Trophoblast cell (in vitro differentiated cells and primary cell): ENCODE measurements around the gene LY86.

ENCODE experiments used
- DNase-seq, 2 donors: peaks; one replicate each; pipeline ENCODE4 v3.0.0-alpha.2; 2016
- H2AFZ ChIP-seq: 2 replicates; pipeline ENCODE4 v1.6.1; 2013; ENCODE audit warnings: low read length, moderate library complexity, mild to moderate bottlenecking; ENCODE audit not compliant: insufficient read depth, poor library complexity
- H2AK5ac ChIP-seq: 2 replicates; pipeline ENCODE4 v1.6.1; 2013; ENCODE audit warnings: mild to moderate bottlenecking, low read length
- H2BK120ac ChIP-seq: 2 replicates; pipeline ENCODE4 v1.6.1; 2013; ENCODE audit warnings: low read length, mild to moderate bottlenecking, moderate library complexity; ENCODE audit not compliant: insufficient read depth, poor library complexity
- H2BK12ac ChIP-seq: 2 replicates; pipeline ENCODE4 v1.6.1; 2013; ENCODE audit warnings: mild to moderate bottlenecking, low read length, moderate library complexity
- H2BK5ac ChIP-seq: 2 replicates; pipeline ENCODE4 v1.6.1; 2013; ENCODE audit warnings: low read length, low read depth, moderate library complexity, mild to moderate bottlenecking; ENCODE audit not compliant: poor library complexity
- H3K14ac ChIP-seq: 2 replicates; pipeline ENCODE4 v1.6.1; 2013; ENCODE audit warnings: mild to moderate bottlenecking, low read length
- H3K18ac ChIP-seq: 2 replicates; pipeline ENCODE4 v1.6.1; 2013; ENCODE audit warnings: mild to moderate bottlenecking, low read length
- H3K23ac ChIP-seq: 2 replicates; pipeline ENCODE4 v1.6.1; 2013; ENCODE audit warnings: low read length
- H3K27ac ChIP-seq: 2 replicates; pipeline ENCODE4 v1.5.1; 2013; ENCODE audit warnings: low read depth, mild to moderate bottlenecking, inconsistent platforms, low read length, moderate library complexity
- H3K27me3 ChIP-seq: 2 replicates; pipeline ENCODE4 v1.6.1; 2013; ENCODE audit warnings: inconsistent platforms, mild to moderate bottlenecking, low read length, moderate library complexity; ENCODE audit not compliant: insufficient read depth
- H3K36me3 ChIP-seq, 2 experiments: 1 replicate in 1 of 2; 2 replicates in 1 of 2; pipeline ENCODE4 v1.6.1; 2013; ENCODE audit warnings: low read length in 2 of 2, mild to moderate bottlenecking in 2 of 2, moderate library complexity in 1 of 2; ENCODE audit not compliant: insufficient read depth in 2 of 2, control insufficient read depth in 1 of 2
- H3K4ac ChIP-seq: 2 replicates; pipeline ENCODE4 v1.6.1; 2013; ENCODE audit warnings: low read depth, mild to moderate bottlenecking, low read length, moderate library complexity
- H3K4me1 ChIP-seq, 2 experiments: 1 replicate in 1 of 2; 2 replicates in 1 of 2; pipeline ENCODE4 v1.6.1; 2013; ENCODE audit warnings: low read length in 2 of 2, mild to moderate bottlenecking in 2 of 2, moderate library complexity in 1 of 2; ENCODE audit not compliant: insufficient read depth in 2 of 2, control insufficient read depth in 1 of 2
- H3K4me2 ChIP-seq: 2 replicates; pipeline ENCODE4 v1.6.1; 2013; ENCODE audit warnings: inconsistent platforms, mild to moderate bottlenecking, low read length, moderate library complexity
- H3K4me3 ChIP-seq: 2 replicates; pipeline ENCODE4 v1.5.1; 2013; ENCODE audit warnings: mild to moderate bottlenecking, low read depth, low read length, inconsistent platforms
- H3K79me1 ChIP-seq: one replicate; pipeline ENCODE4 v1.6.1; 2013; ENCODE audit warnings: low read length
- H3K79me2 ChIP-seq: 2 replicates; pipeline ENCODE4 v1.6.1; 2013; ENCODE audit warnings: low read length, mild to moderate bottlenecking; ENCODE audit not compliant: control insufficient read depth, insufficient read depth, poor library complexity
- H3K9ac ChIP-seq: 2 replicates; pipeline ENCODE4 v1.6.1; 2013; ENCODE audit warnings: mild to moderate bottlenecking, low read length
- H3K9me3 ChIP-seq: 2 replicates; pipeline ENCODE4 v1.6.1; 2013; ENCODE audit warnings: low read depth, mild to moderate bottlenecking, control low read depth, inconsistent platforms, low read length; ENCODE audit not compliant: insufficient read depth
- H4K12ac ChIP-seq: 2 replicates; pipeline ENCODE4 v1.6.1; 2013; ENCODE audit warnings: low read depth, mild to moderate bottlenecking, low read length, moderate library complexity
- H4K8ac ChIP-seq: 2 replicates; pipeline ENCODE4 v1.6.1; 2013; ENCODE audit warnings: low read depth, mild to moderate bottlenecking, low read length, moderate library complexity
- H4K91ac ChIP-seq: one replicate; pipeline ENCODE4 v1.6.1; 2013; ENCODE audit warnings: low read depth, mild to moderate bottlenecking, low read length, moderate library complexity
- WGBS: extraction: QIAGEN DNeasy Blood & Tissue Kit; methylation state at CpG from one replicate; pipeline ENCODE4 v1.1.7; 2013; ENCODE audit warnings: missing lambda C conversion rate; ENCODE audit not compliant: insufficient read length, insufficient coverage; ENCODE audit errors: extremely low coverage; 5-methylcytosine and 5-hydroxymethylcytosine counted together

Gene LY86

DNA sequence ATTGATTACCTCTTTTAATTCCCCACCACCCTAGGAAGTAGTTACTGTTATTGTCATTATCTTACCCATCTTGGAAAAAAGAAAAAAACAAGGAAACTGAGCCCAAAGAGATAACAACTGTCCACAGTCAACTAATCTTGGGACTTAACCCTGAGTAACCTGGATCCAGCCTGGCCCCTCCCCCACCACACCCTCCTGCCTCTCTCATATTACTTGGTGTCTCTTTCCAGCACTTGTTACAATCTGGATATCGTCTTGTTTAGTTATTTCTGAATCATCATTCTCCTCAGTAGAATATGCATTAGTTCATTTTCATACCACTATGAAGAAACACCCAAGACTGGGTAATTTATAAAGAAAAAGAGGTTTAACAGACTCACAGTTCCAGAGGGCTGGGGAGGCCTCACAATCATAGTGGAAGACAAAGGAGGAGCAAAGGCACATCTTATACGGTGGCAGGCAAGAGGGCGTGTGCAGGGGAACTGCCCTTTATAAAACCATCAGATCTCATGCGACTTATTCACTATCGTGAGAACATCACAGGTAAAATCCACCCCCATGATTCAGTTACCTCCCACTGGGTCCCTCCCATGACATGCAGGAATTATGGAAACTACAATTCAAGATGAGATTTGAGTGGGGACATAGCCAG, 60.3 kb downstream of the LY86 start:
- H3K27me3 ChIP-seq = no peaks in the 10 kb centered on the region
- H3K4me1 ChIP-seq = no peaks in the 10 kb centered on the region
- no peak overlapping the region for H3K23ac ChIP-seq
- H4K91ac ChIP-seq = no peak overlapping the region
- no peak overlapping the region for H2BK12ac ChIP-seq
- no peak overlapping the region for H2AFZ ChIP-seq
- WGBS = no CpG with 5 or more reads among the region's 5 CpGs
- no peaks in the 10 kb centered on the region for H3K36me3 ChIP-seq
- no peak overlapping the region for H3K4me3 ChIP-seq
- no peak overlapping the region for H3K14ac ChIP-seq
- H3K27ac ChIP-seq = no peak overlapping the region
- no peak overlapping the region for H2BK5ac ChIP-seq
- H4K8ac ChIP-seq = no peak overlapping the region
- H3K9me3 ChIP-seq = no peaks in the 10 kb centered on the region
- DNase-seq = no peak
- H2AK5ac ChIP-seq = no peak overlapping the region
- no peak overlapping the region for H4K12ac ChIP-seq
- H3K4ac ChIP-seq = no peak overlapping the region
- H3K79me1 ChIP-seq = no peaks in the 10 kb centered on the region
- H3K18ac ChIP-seq = no peak overlapping the region
- no peaks in the 10 kb centered on the region for H3K79me2 ChIP-seq
- no peak overlapping the region for H3K9ac ChIP-seq
- H3K4me2 ChIP-seq = no peak overlapping the region
- H2BK120ac ChIP-seq = no peak overlapping the region

DNA sequence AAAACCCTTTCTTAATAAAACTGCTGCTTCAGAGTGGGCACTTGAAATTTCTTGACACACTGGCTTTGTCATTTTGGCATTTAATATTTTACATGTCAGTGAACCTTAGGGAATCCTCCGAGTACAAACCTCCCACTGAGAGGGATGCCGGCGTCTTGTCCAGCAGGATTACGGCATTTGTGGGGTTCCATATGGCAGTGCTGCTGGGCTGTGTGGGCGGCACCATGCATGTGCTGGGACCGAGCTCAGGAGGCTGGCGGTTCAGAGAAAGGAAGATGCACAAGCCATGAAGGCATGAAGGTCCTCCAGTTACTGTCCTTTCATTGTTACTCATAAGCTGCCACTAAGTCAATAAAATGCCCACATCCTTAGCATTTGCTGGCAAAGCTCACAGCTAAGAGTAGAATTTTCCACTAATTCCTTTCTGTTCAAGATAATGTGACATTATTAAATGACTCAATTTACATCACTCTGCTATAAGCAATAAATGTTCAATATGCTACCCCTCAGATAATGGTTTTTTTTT, 61.4 kb downstream of the LY86 start:
- Histone ChIP-seq H2AK5ac (no peak overlapping the region), H3K79me1 (no peaks in the 10 kb centered on the region), H3K4me2 (no peak overlapping the region), H3K9ac (no peak overlapping the region), H2BK5ac (no peak overlapping the region), H2AFZ (no peak overlapping the region), H4K8ac (no peak overlapping the region), H3K79me2 (no peaks in the 10 kb centered on the region), H3K4me1 (no peaks in the 10 kb centered on the region), H3K36me3 (no peaks in the 10 kb centered on the region), H4K91ac (no peak overlapping the region), H2BK120ac (no peak overlapping the region), H3K27me3 (no peaks in the 10 kb centered on the region), H3K4ac (no peak overlapping the region), H3K4me3 (no peak overlapping the region), H3K18ac (no peak overlapping the region), H4K12ac (no peak overlapping the region), H3K23ac (no peak overlapping the region), H3K14ac (no peak overlapping the region), H2BK12ac (no peak overlapping the region), H3K9me3 (no peaks in the 10 kb centered on the region), H3K27ac (no peak overlapping the region)
- no peak for DNase-seq
- WGBS = no CpG with 5 or more reads among the region's 7 CpGs

GRCh38 chr6:6650839-6651238, 62.3 kb downstream of the LY86 start:
- Histone ChIP-seq H3K79me1 (no peaks in the 10 kb centered on the region), H4K91ac (no peak overlapping the region), H3K23ac (no peak overlapping the region), H2BK12ac (no peak overlapping the region), H3K79me2 (no peaks in the 10 kb centered on the region), H3K9me3 (no peaks in the 10 kb centered on the region), H3K18ac (no peak overlapping the region), H3K27ac (no peak overlapping the region), H4K8ac (no peak overlapping the region), H2AK5ac (no peak overlapping the region), H2BK120ac (no peak overlapping the region), H3K9ac (no peak overlapping the region), H3K14ac (no peak overlapping the region), H4K12ac (no peak overlapping the region), H3K4ac (no peak overlapping the region), H3K4me1 (no peaks in the 10 kb centered on the region), H3K27me3 (no peaks in the 10 kb centered on the region), H3K4me3 (no peak overlapping the region), H3K36me3 (no peaks in the 10 kb centered on the region), H2AFZ (no peak overlapping the region), H2BK5ac (no peak overlapping the region), H3K4me2 (no peak overlapping the region)
- DNase-seq = no peak

DNA sequence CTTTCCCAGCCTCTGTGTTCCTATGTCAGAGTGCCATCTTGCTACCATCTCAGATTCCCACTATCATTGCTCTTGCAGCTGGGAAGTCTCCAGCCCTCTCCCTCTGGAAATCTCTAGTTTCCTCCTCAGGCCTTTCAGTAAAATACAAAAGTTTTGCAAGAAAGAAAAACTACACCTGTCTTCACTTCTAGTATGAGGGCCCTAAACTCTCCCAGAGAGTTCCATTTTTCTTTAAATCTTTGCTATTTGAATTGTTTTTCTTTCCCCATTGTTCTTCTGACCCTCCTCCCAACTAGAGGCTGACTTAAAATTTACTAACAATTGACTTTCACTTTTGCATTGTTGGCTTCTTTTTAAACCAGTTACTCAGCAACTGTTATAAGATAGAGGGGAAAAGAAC, 62.8 kb downstream of the LY86 start:
- no peak overlapping the region for H4K91ac ChIP-seq

More for the DNA sequence above, 62.8 kb downstream of the LY86 start:
- H4K12ac ChIP-seq = no peak overlapping the region
- H3K18ac ChIP-seq = no peak overlapping the region
- no peaks in the 10 kb centered on the region for H3K36me3 ChIP-seq
- no peak overlapping the region for H2AFZ ChIP-seq
- no peak overlapping the region for H2BK120ac ChIP-seq
- no peaks in the 10 kb centered on the region for H3K4me1 ChIP-seq
- no peak overlapping the region for H2BK5ac ChIP-seq
- H3K79me2 ChIP-seq = no peaks in the 10 kb centered on the region
- no peaks in the 10 kb centered on the region for H3K79me1 ChIP-seq
- H3K23ac ChIP-seq = no peak overlapping the region
- no peak for DNase-seq
- no peak overlapping the region for H3K9ac ChIP-seq
- H3K9me3 ChIP-seq = no peaks in the 10 kb centered on the region
- no peak overlapping the region for H2BK12ac ChIP-seq
- H3K27me3 ChIP-seq = no peaks in the 10 kb centered on the region
- H4K8ac ChIP-seq = no peak overlapping the region
- no peak overlapping the region for H3K4me2 ChIP-seq
- no peak overlapping the region for H3K14ac ChIP-seq
- no peak overlapping the region for H2AK5ac ChIP-seq
- no peak overlapping the region for H3K27ac ChIP-seq
- no peak overlapping the region for H3K4ac ChIP-seq
- H3K4me3 ChIP-seq = no peak overlapping the region
